Adipocyte (in vitro differentiated cells): ENCODE data around the gene VTCN1.

Source experiments
- DNase-seq: peaks from one replicate; pipeline ENCODE4 v3.0.0-alpha.2; 2015; ENCODE audit warnings: low read depth
- H3K27me3 ChIP-seq: replicated peaks from 2 replicates; pipeline ENCODE4 v1.7.0; 2013; ENCODE audit warnings: mild to moderate bottlenecking, low read length, moderate library complexity; ENCODE audit not compliant: control insufficient read depth, insufficient read depth
- H3K36me3 ChIP-seq: 2 replicates; pipeline ENCODE4 v1.7.0; 2013; ENCODE audit warnings: low read length, mild to moderate bottlenecking, moderate library complexity; ENCODE audit not compliant: control insufficient read depth, insufficient read depth, severe bottlenecking
- H3K4me1 ChIP-seq: 2 replicates; pipeline ENCODE4 v1.7.0; 2013; ENCODE audit warnings: mild to moderate bottlenecking, low read length, moderate library complexity; ENCODE audit not compliant: control insufficient read depth, insufficient read depth
- H3K4me3 ChIP-seq: 2 replicates; pipeline ENCODE4 v1.7.0; 2013; ENCODE audit warnings: mild to moderate bottlenecking, low read length, moderate library complexity
- H3K9ac ChIP-seq: 2 replicates; pipeline ENCODE4 v1.7.0; 2013; ENCODE audit warnings: mild to moderate bottlenecking, low read length, moderate library complexity
- H3K9me3 ChIP-seq: 2 replicates; pipeline ENCODE4 v1.7.0; 2013; ENCODE audit warnings: mild to moderate bottlenecking, low read length, moderate library complexity; ENCODE audit not compliant: control insufficient read depth

VTCN1 gene

GRCh38 chr1:117180147-117180967, 30.4 kb downstream of the VTCN1 start:
- H3K36me3 ChIP-seq, result no peaks in the 10 kb centered on the region
- no peak overlapping the region for H3K9ac ChIP-seq
- H3K27me3 ChIP-seq, result no peaks in the 10 kb centered on the region
- DNase-seq, result no peak
- no peak overlapping the region for H3K4me3 ChIP-seq
- no peaks in the 10 kb centered on the region for H3K4me1 ChIP-seq
- H3K9me3 ChIP-seq, result no peaks in the 10 kb centered on the region

- H3K4me3 ChIP-seq, result no peak overlapping the region
- no peaks in the 10 kb centered on the region for H3K27me3 ChIP-seq
- no peaks in the 10 kb centered on the region for H3K36me3 ChIP-seq
- no peak overlapping the region for H3K9ac ChIP-seq
- no peaks in the 10 kb centered on the region for H3K9me3 ChIP-seq
- no peaks in the 10 kb centered on the region for H3K4me1 ChIP-seq
- DNase-seq, result no peak
These were observed 31.3 kb downstream of the VTCN1 start for GRCh38 chr1:117179471-117179870.

- H3K9me3 ChIP-seq, result no peaks in the 10 kb centered on the region
- no peak overlapping the region for H3K4me3 ChIP-seq
- no peak overlapping the region for H3K9ac ChIP-seq
- no peak for DNase-seq
- no peaks in the 10 kb centered on the region for H3K36me3 ChIP-seq
- no peaks in the 10 kb centered on the region for H3K27me3 ChIP-seq
- no peaks in the 10 kb centered on the region for H3K4me1 ChIP-seq
These were observed 32.0 kb downstream of the VTCN1 start for GRCh38 chr1:117178756-117179155.

GRCh38 chr1:117177376-117177775, 33.4 kb downstream of the VTCN1 start:
- no peak for DNase-seq
- Histone ChIP-seq H3K36me3 (no peaks in the 10 kb centered on the region), H3K4me1 (no peaks in the 10 kb centered on the region), H3K9ac (no peak overlapping the region), H3K4me3 (no peak overlapping the region), H3K27me3 (no peaks in the 10 kb centered on the region), H3K9me3 (no peaks in the 10 kb centered on the region)

GRCh38 chr1:117176579-117176978, 34.1 kb downstream of the VTCN1 start:
- Histone ChIP-seq H3K9me3 (no peaks in the 10 kb centered on the region), H3K4me3 (no peak overlapping the region), H3K4me1 (no peaks in the 10 kb centered on the region), H3K36me3 (no peaks in the 10 kb centered on the region), H3K27me3 (no peaks in the 10 kb centered on the region), H3K9ac (no peak overlapping the region)
- peak; percentile 42 for DNase-seq

GRCh38 chr1:117174851-117175250, 35.9 kb downstream of the VTCN1 start:
- H3K36me3 ChIP-seq, result no peaks in the 10 kb centered on the region
- no peak overlapping the region for H3K4me3 ChIP-seq
- H3K4me1 ChIP-seq, result no peaks in the 10 kb centered on the region
- DNase-seq, result no peak
- H3K9ac ChIP-seq, result no peak overlapping the region
- no peaks in the 10 kb centered on the region for H3K27me3 ChIP-seq
- H3K9me3 ChIP-seq, result no peaks in the 10 kb centered on the region

GRCh38 chr1:117173691-117174090, 37.0 kb downstream of the VTCN1 start:
- no peaks in the 10 kb centered on the region for H3K27me3 ChIP-seq
- no peaks in the 10 kb centered on the region for H3K36me3 ChIP-seq
- no peak overlapping the region for H3K4me3 ChIP-seq
- no peak for DNase-seq
- H3K9ac ChIP-seq, result no peak overlapping the region
- no peaks in the 10 kb centered on the region for H3K9me3 ChIP-seq
- no peaks in the 10 kb centered on the region for H3K4me1 ChIP-seq

- no peak for DNase-seq
- Histone ChIP-seq H3K27me3 (no peaks in the 10 kb centered on the region), H3K9ac (no peak overlapping the region), H3K4me3 (no peak overlapping the region), H3K9me3 (no peaks in the 10 kb centered on the region), H3K36me3 (no peaks in the 10 kb centered on the region), H3K4me1 (no peaks in the 10 kb centered on the region)
These were observed 37.7 kb downstream of the VTCN1 start for GRCh38 chr1:117173006-117173405.

- Histone ChIP-seq H3K9me3 (no peaks in the 10 kb centered on the region), H3K9ac (no peak overlapping the region), H3K4me1 (no peaks in the 10 kb centered on the region), H3K4me3 (no peak overlapping the region), H3K27me3 (no peaks in the 10 kb centered on the region), H3K36me3 (no peaks in the 10 kb centered on the region)
- DNase-seq, result no peak
These were observed 38.7 kb downstream of the VTCN1 start for GRCh38 chr1:117171900-117172511.

GRCh38 chr1:117169871-117170596, 40.7 kb downstream of the VTCN1 start:
- no peak overlapping the region for H3K4me3 ChIP-seq
- H3K9me3 ChIP-seq, result no peaks in the 10 kb centered on the region
- H3K9ac ChIP-seq, result no peak overlapping the region
- no peaks in the 10 kb centered on the region for H3K4me1 ChIP-seq
- no peak for DNase-seq
- H3K36me3 ChIP-seq, result no peaks in the 10 kb centered on the region
- H3K27me3 ChIP-seq, result no peaks in the 10 kb centered on the region

GRCh38 chr1:117167402-117167801, 43.3 kb downstream of the VTCN1 start:
- no peak for DNase-seq
- Histone ChIP-seq H3K9ac (no peak overlapping the region), H3K4me1 (no peaks in the 10 kb centered on the region), H3K9me3 (no peaks in the 10 kb centered on the region), H3K27me3 (no peaks in the 10 kb centered on the region), H3K4me3 (no peak overlapping the region), H3K36me3 (no peaks in the 10 kb centered on the region)
